Measurements from ENCODE around the gene NEUROG1.

- TF ChIP-seq CTCF (conservative IDR thresholded peaks at IDR 0.05; ENCODE audit: low read depth in 2 of 2) (no peak), POLR2AphosphoS5 (IDR thresholded peaks at IDR 0.05; ENCODE audit: low read depth) (no peak), EZH2 (IDR thresholded peaks at IDR 0.05; ENCODE audit: low read depth, unreplicated experiment) (no peak), ETS1 (IDR thresholded peaks at IDR 0.05) (no peak)
Measured at GRCh38 chr5:135497971-135498636, 37.7 kb downstream of the NEUROG1 start.
